ENCODE data around the gene TUBB4B. TPM values are rescaled to one million over a fixed set of nuclear protein-coding genes. Genes with fewer than 3 reads are reported as not detected.
A peak's percentile ranks its signal among the peaks of the same experiment; 100 is the strongest.

TUBB4B gene
- polyA plus RNA-seq, 2 of the 4 experiments (the other 2 are of a cell fraction), result 256 to 671 TPM

- ATAC-seq (no peak), DNase-seq (ENCODE audit: low read depth in 1 of 2, low spot score in 1 of 2) (no peak), FAIRE-seq (no peak)
- no peak for TF ChIP-seq HMGXB4 (CRISPR knock-in tag; IDR thresholded peaks at IDR 0.05; ENCODE audit: borderline replicate concordance)
- no peak for TF ChIP-seq PHF8 (IDR thresholded peaks at IDR 0.05; ENCODE audit: borderline replicate concordance, low read depth)
- no peak for TF ChIP-seq CBX2 (IDR thresholded peaks at IDR 0.05; ENCODE audit: borderline replicate concordance, low read depth)
- TF ChIP-seq KDM1A (IDR thresholded peaks at IDR 0.05; ENCODE audit: low read depth), result no peak
- no peak for TF ChIP-seq CHD4 (IDR thresholded peaks at IDR 0.05; ENCODE audit: borderline replicate concordance)
- TF ChIP-seq BCL3 (IDR thresholded peaks at IDR 0.05), result no peak
- no peak for TF ChIP-seq CHD2 (IDR thresholded peaks at IDR 0.05; ENCODE audit: low read length, partially characterized antibody)
- TF ChIP-seq PBX3 (IDR thresholded peaks at IDR 0.05), result no peak
- no peak for TF ChIP-seq FOSL2 (IDR thresholded peaks at IDR 0.05)
- TF ChIP-seq FOSL2 (CRISPR knock-in tag; IDR thresholded peaks at IDR 0.05), result no peak
- TF ChIP-seq ZC3H11A (IDR thresholded peaks at IDR 0.05), result no peak
- no peak for TF ChIP-seq SREBF2 (IDR thresholded peaks at IDR 0.05)
- no peak for TF ChIP-seq RAD21 (conservative IDR thresholded peaks at IDR 0.05 in 1 of 2, IDR thresholded peaks at IDR 0.05 in 1 of 2)
- no peak for TF ChIP-seq ZSCAN20 (CRISPR knock-in tag; IDR thresholded peaks at IDR 0.05)
- no peak for TF ChIP-seq ZFP36 (IDR thresholded peaks at IDR 0.05; ENCODE audit: borderline replicate concordance, partially characterized antibody)
- no peak for TF ChIP-seq JUN (IDR thresholded peaks at IDR 0.05)
- no peak for TF ChIP-seq MYC (IDR thresholded peaks at IDR 0.05; ENCODE audit: borderline replicate concordance, low read length)
- TF ChIP-seq NFE2L2 (conservative IDR thresholded peaks at IDR 0.05; ENCODE audit: low read length), result no peak
- ChIA-PET POLR2A (interaction anchor here (1.5 kb wide), 1 partner anchor 10 kb away, joined by 11 read pairs; the partner anchor contains the start of genes ANAPC2 and SSNA1), CTCF (interaction anchor here (0.9 to 5.3 kb wide), 13 partner anchors 10 to 131 kb away, joined by 3 to 32 read pairs (median 4); partner anchors contain the start of genes ANAPC2, LRRC26, RNF224 and SLC34A3)
- 80% methylated on average over 4 of the region's 11 CpGs for WGBS (ENCODE audit: missing lambda C conversion rate)
- Histone ChIP-seq H3K27ac (no peak overlapping the region), H3K4me1 (peaks cover 47% of the 10 kb centered on the region), H3K9me3 (no peaks in the 10 kb centered on the region), H3K4me3 (no peak overlapping the region), H3K4me2 (peak overlapping the region; percentile 97)
Measured at GRCh38 chr9:137198902-137199283, 42.2 kb upstream of the TUBB4B start.

- ATAC-seq (no peak), DNase-seq (ENCODE audit: low read depth in 1 of 2, low spot score in 1 of 2) (no peak), FAIRE-seq (no peak)
- POLR2A ChIA-PET, result interaction anchor here (1.5 kb wide), 1 partner anchor 11 kb away, joined by 11 read pairs; the partner anchor contains the start of genes ANAPC2 and SSNA1
- 86% methylated on average over 22 of the region's 51 CpGs for WGBS (ENCODE audit: missing lambda C conversion rate)
- CTCF ChIA-PET, result interaction anchor here (0.9 to 5.3 kb wide), 9 partner anchors 9 to 70 kb away, joined by 3 to 25 read pairs (median 4); partner anchors contain the start of genes ANAPC2, LRRC26, SLC34A3 and SSNA1
- Histone ChIP-seq H3K27ac (peak overlapping the region in 1 of 2 experiments; percentile 87; a peak in 3 of 6 replicates), H3K4me3 (peak overlapping the region; percentile 53), H3K4me1 (peaks cover 47% of the 10 kb centered on the region), H3K9me3 (no peaks in the 10 kb centered on the region), H3K4me2 (peak overlapping the region; percentile 97)
- TF ChIP-seq RCOR1 (IDR thresholded peaks at IDR 0.05; ENCODE audit: low read depth, low read length) (no peak), ELK1 (IDR thresholded peaks at IDR 0.05; ENCODE audit: low read depth, low read length) (no peak), ZSCAN20 (CRISPR knock-in tag; IDR thresholded peaks at IDR 0.05) (no peak), PHF8 (IDR thresholded peaks at IDR 0.05; ENCODE audit: borderline replicate concordance, low read depth) (no peak), RNF2 (IDR thresholded peaks at IDR 0.05; ENCODE audit: borderline replicate concordance, low read depth) (no peak), HOXB13 (CRISPR knock-in tag; IDR thresholded peaks at IDR 0.05; ENCODE audit: low read depth) (no peak), MAZ (IDR thresholded peaks at IDR 0.05; ENCODE audit: borderline replicate concordance, low read depth, low read length) (no peak), ATOH8 (CRISPR knock-in tag; IDR thresholded peaks at IDR 0.05; ENCODE audit: low read depth) (no peak), JUN (IDR thresholded peaks at IDR 0.05) (no peak)
Measured at GRCh38 chr9:137199411-137200121, 41.5 kb upstream of the TUBB4B start.

All from A549 (cell line).